A549 (cell line): ENCODE data around the gene TTC31. TPM values are rescaled to one million over a fixed set of nuclear protein-coding genes. Genes with fewer than 3 reads are reported as not detected.
"Not testable (repeated sequence)": the region's sequence is repeated elsewhere in the genome, so short reads cannot be mapped to it uniquely, and the experiment has no call there.

Experiments
- ATAC-seq, 2 experiments: fragments of 200-7000 bp in 1 of 2; fragments of >200 bp in 1 of 2; cut with Nextera tagmentation in 1 of 2; cut with Tn5 transposase in 1 of 2; 3 replicates each; pipeline versions ENCODE4 v1.8.0 to v1.9.1; 2018 to 2020; ENCODE audit warnings: mild to moderate bottlenecking in 1 of 2, moderate library complexity in 1 of 2
- CTCF ChIA-PET: fragments of 300-600 bp; sonication (Branson Sonifier 250); formaldehyde crosslinking; extraction: SDS; loops from one replicate; lab custom pipeline; 2021; ENCODE audit warnings: antibody characterized with exemption, inconsistent platforms; lab: Yijun Ruan, JAX
- POLR2A ChIA-PET: fragments of 350-600 bp; formaldehyde crosslinking; extraction: SDS; loops from one replicate; lab custom pipeline; 2021; ENCODE audit warnings: antibody characterized with exemption, inconsistent platforms; lab: Yijun Ruan, JAX
- DNase-seq, 2 experiments: peaks; one replicate each; pipeline versions ENCODE4 v3.0.0 to v3.0.0-alpha.2; 2011 to 2016; ENCODE audit warnings: low read depth in 1 of 2, low spot score in 1 of 2
- FAIRE-seq: peaks from 2 replicates; lab custom pipeline; 2011; peaks lifted over from hg19 to GRCh38; lab: Jason Lieb, UNC
- H3K27ac ChIP-seq, 2 experiments: fragments of >200 bp; sonication (Bioruptor Twin); formaldehyde crosslinking; 3 replicates each; pipeline ENCODE4 v1.5.1; 2016 to 2017
- H3K4me1 ChIP-seq: fragments of >200 bp; sonication (Bioruptor Twin); formaldehyde crosslinking; 3 replicates; pipeline ENCODE4 v1.6.1; 2016
- H3K4me2 ChIP-seq: fragments of >200 bp; sonication (Bioruptor Twin); formaldehyde crosslinking; 3 replicates; pipeline ENCODE4 v1.6.1; 2016
- H3K4me3 ChIP-seq: fragments of >200 bp; sonication (Bioruptor Twin); formaldehyde crosslinking; 3 replicates; pipeline ENCODE4 v1.5.1; 2016
- H3K9me3 ChIP-seq: fragments of >200 bp; sonication (Bioruptor Twin); formaldehyde crosslinking; 3 replicates; pipeline ENCODE4 v1.6.1; 2016
- BCL3 ChIP-seq: fragments of >200 bp; sonication (Bioruptor Twin); formaldehyde crosslinking; IDR thresholded peaks from 3 replicates; pipeline ENCODE4 v1.6.1; 2016
- CEBPB ChIP-seq, 2 experiments: fragments of >200 bp in 1 of 2; sonication (Bioruptor Twin) in 1 of 2; formaldehyde crosslinking in 1 of 2; IDR thresholded peaks; 2 replicates each; pipeline ENCODE4 v1.6.1; 2012 to 2016
- FOSL2 ChIP-seq, 2 experiments: fragments of 450-650 bp in 1 of 2; fragments of >200 bp in 1 of 2; sonication (Bioruptor Twin) in 1 of 2; formaldehyde crosslinking; IDR thresholded peaks; 2 replicates each; pipeline versions ENCODE4 v1.5.0 to v1.6.1; 2016 to 2020; ENCODE audit warnings: mild to moderate bottlenecking in 1 of 2, moderate library complexity in 1 of 2
- JUN ChIP-seq, 2 experiments: fragments of >200 bp; sonication (Bioruptor Twin); formaldehyde crosslinking; IDR thresholded peaks; 2 replicates in 1 of 2; 3 replicates in 1 of 2; pipeline ENCODE4 v1.6.1; 2016 to 2017
- POLR2A ChIP-seq: IDR thresholded peaks from 2 replicates; pipeline ENCODE4 v1.6.1; 2012; ENCODE audit warnings: mild to moderate bottlenecking, low read length
- POLR2AphosphoS2 ChIP-seq: conservative IDR thresholded peaks from 2 replicates; pipeline ENCODE4 v1.6.1; 2012; ENCODE audit warnings: low read length, improper control_type of control experiment, inconsistent platforms
- TFCP2L1 ChIP-seq: fragments of 250-450 bp; sonication (Bioruptor Pico); IDR thresholded peaks from 2 replicates; pipeline ENCODE4 v1.5.0; 2021; ENCODE audit warnings: mild to moderate bottlenecking
- TP53 ChIP-seq: fragments of 250-450 bp; sonication (Bioruptor Pico); IDR thresholded peaks from 2 replicates; pipeline ENCODE4 v1.5.0; 2021; ENCODE audit warnings: mild to moderate bottlenecking, moderate library complexity
- USF2 ChIP-seq: fragments of 450-650 bp; IDR thresholded peaks from 2 replicates; pipeline ENCODE4 v1.6.1; 2014; ENCODE audit warnings: antibody characterized with exemption
- WGBS: methylation state at CpG from one replicate; pipeline ENCODE4 v1.1.6; 2017; ENCODE audit errors: missing lambda C conversion rate; 5-methylcytosine and 5-hydroxymethylcytosine counted together
- polyA plus RNA-seq, 4 experiments: library from polyadenylated mRNA; depleted of rRNA in 3 of 4; stranded (reverse); fragments of >200 nt; fragmentation: RNase III in 1 of 4; extraction: RNeasy Plus Mini Kit Qiagen cat#74134 plus additional on column Dnase treatment in 1 of 4; gene quantifications; 2 replicates in 3 of 4; 3 replicates in 1 of 4; pipeline ENCODE4 v1.2.3, GENCODE V29; 2011 to 2017

TTC31 gene
- polyA plus RNA-seq, 2 of the 4 experiments (the other 2 are of a cell fraction): 26.2 to 29.6 TPM

- no peak for TF ChIP-seq CEBPB (IDR thresholded peaks at IDR 0.05)
- TF ChIP-seq TP53 (CRISPR knock-in tag): peak; percentile 94
- TF ChIP-seq TFCP2L1 (CRISPR knock-in tag): no peak; the same call in 1 of the 2 replicates
- no peak for TF ChIP-seq FOSL2 (IDR thresholded peaks at IDR 0.05)
- TF ChIP-seq FOSL2 (CRISPR knock-in tag; IDR thresholded peaks at IDR 0.05): no peak
- no peak for TF ChIP-seq USF2
These were observed 24.5 kb upstream of the TTC31 start, which contains the start of gene WBP1 (continued) for GRCh38 chr2:74458132-74458937.

- FAIRE-seq (no peak), DNase-seq (no peak), ATAC-seq (no peak)
- ChIA-PET POLR2A (interaction anchor here (1.2 to 3.3 kb wide), 9 partner anchors 9 to 635 kb away, joined by 3 to 37 read pairs (median 6); partner anchors contain the start of genes AUP1, C2orf81, CCDC142 and HTRA2), CTCF (interaction anchor here (1.3 to 2.3 kb wide), 6 partner anchors 19 to 128 kb away, joined by 3 to 8 read pairs (median 5); partner anchors contain the start of genes CCDC142 and TTC31)
- Histone ChIP-seq H3K9me3 (no peaks in the 10 kb centered on the region), H3K4me3 (peak overlapping the region; percentile 63), H3K4me1 (peaks cover 27% of the 10 kb centered on the region), H3K4me2 (peak overlapping the region; percentile 83), H3K27ac (peak overlapping the region; percentile 68 to 90)
- 4% methylated on average over 10 of the region's 10 CpGs for WGBS
- 0 out of 2 replicates have a peak, but pooled peaks have one; percentile 39 for TF ChIP-seq POLR2AphosphoS2
- TF ChIP-seq BCL3: no peak
These were observed 23.9 kb upstream of the TTC31 start for GRCh38 chr2:74458938-74459363.

GRCh38 chr2:74459503-74460118 is 23.3 kb upstream of the TTC31 start:
- ChIA-PET CTCF (interaction anchor here (1.3 to 2.3 kb wide), 6 partner anchors 15 to 128 kb away, joined by 3 to 8 read pairs (median 5); no protein-coding TSS in a partner anchor), POLR2A (interaction anchor here (2.0 to 2.9 kb wide), 2 partner anchors 13 to 23 kb away, joined by 15 to 37 read pairs; partner anchors contain the start of genes CCDC142, MRPL53 and TTC31)

GRCh38 chr2:74460187-74460586 is 22.7 kb upstream of the TTC31 start:
- H3K4me3 ChIP-seq, DNase-seq, FAIRE-seq, POLR2A ChIA-PET, H3K4me2 ChIP-seq, H3K9me3 ChIP-seq, H3K27ac ChIP-seq, ATAC-seq: not testable (repeated sequence)
- TF ChIP-seq BCL3: 0 out of 3 replicates have a peak, but pooled peaks have one; percentile 29
- H3K4me1 ChIP-seq: peaks cover 30% of the 10 kb centered on the region
- WGBS: 87% methylated on average over 10 of the region's 10 CpGs
- CTCF ChIA-PET: interaction anchor here (0.6 to 2.0 kb wide), 5 partner anchors 14 to 125 kb away, joined by 3 to 6 read pairs (median 3); no protein-coding TSS in a partner anchor

More at GRCh38 chr2:74459503-74460118, 23.3 kb upstream of the TTC31 start:
- Histone ChIP-seq H3K4me1 (peaks cover 30% of the 10 kb centered on the region), H3K27ac (peak overlapping the region; percentile 68 to 90), H3K4me2 (peak overlapping the region; percentile 83), H3K4me3 (peak overlapping the region; percentile 63)
- FAIRE-seq, DNase-seq, ATAC-seq, H3K9me3 ChIP-seq: not testable (repeated sequence)
- WGBS: 77% methylated on average over 13 of the region's 13 CpGs
- TF ChIP-seq POLR2A (peak; percentile 16; the same call in 1 of the 2 replicates), JUN (IDR thresholded peaks at IDR 0.05) (0 out of 5 replicates have a peak, but pooled peaks of 1 of the 2 experiments have one; percentile 4)
